AG10803 (cell line): ENCODE results near the gene HAUS7.

Source experiments
- DNase-seq: peaks from one replicate; pipeline ENCODE4 v3.0.0; 2010; ENCODE audit warnings: low read depth
- H3K4me3 ChIP-seq: 2 replicates; pipeline ENCODE4 v1.5.1; 2011; ENCODE audit warnings: mild to moderate bottlenecking, low read length, control low read depth
- CTCF ChIP-seq: conservative IDR thresholded peaks from 2 replicates; pipeline ENCODE4 v1.5.1; 2011; ENCODE audit warnings: mild to moderate bottlenecking, low read length, control low read depth, inconsistent platforms

The HAUS7 gene

DNA sequence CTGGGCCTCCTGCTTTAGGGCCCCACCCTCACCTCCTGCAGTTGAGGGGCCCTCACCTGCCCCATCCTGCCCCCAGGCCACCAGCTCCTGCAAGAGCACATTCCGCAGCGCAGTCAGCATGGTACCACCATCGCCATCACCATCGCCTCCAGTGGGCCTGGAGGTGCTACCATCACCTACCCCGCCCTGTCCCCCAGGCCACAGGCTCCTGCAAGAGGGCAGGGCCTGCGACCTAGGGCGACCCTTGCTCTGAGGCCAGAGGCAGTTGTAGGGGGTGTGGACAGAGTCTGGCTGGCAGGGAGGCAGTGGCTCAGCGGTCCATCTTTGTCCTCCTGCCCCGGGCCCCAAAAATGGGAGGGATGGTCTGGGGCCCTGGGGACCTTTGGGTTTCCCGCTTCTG is 3.9 kb upstream of the HAUS7 start:
- TF ChIP-seq CTCF = no peak
- H3K4me3 ChIP-seq = no peak overlapping the region
- DNase-seq = no peak

GRCh38 chrX:153473126-153473525 is 2.8 kb upstream of the HAUS7 start:
- no peak overlapping the region for H3K4me3 ChIP-seq
- TF ChIP-seq CTCF = no peak
- DNase-seq = no peak

- DNase-seq = peak; percentile 68
- no peak for TF ChIP-seq CTCF
- H3K4me3 ChIP-seq = no peak overlapping the region
Observed at GRCh38 chrX:153471663-153472280, 1.4 kb upstream of the HAUS7 start.

DNA sequence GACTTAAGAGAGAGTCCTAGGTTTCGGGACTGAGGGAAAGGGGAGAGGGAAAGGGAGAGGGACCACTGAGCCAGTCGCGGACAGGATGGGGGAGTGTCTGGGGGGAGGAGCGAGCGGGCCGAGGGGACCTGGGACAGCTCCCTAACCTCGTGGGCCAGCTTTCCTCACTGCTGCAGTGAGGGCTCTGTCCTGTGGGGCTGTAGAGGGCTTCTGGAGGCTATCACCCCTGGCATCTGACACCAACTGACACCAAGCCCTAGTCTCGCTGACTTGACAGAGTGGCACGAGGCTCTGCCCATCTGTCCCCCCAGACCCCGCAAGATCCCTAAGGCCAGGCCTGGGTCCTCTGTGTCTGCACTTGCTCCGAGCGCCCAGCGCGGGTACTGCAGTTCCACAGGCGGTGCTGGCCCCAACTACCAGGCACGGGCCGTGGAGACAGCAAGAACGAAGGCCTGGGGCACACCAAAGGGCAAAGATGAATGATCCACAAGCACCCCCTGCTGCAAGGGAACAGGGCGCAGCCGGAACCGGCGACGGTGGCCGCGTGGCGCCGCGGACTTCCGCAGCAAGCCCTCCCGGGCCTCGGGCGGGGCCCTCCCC is 465 bp downstream of the HAUS7 start:
- H3K4me3 ChIP-seq = peak overlapping the region; percentile 59
- DNase-seq = peak; percentile 21
- TF ChIP-seq CTCF = no peak; the same call in 1 of the 2 replicates

DNA sequence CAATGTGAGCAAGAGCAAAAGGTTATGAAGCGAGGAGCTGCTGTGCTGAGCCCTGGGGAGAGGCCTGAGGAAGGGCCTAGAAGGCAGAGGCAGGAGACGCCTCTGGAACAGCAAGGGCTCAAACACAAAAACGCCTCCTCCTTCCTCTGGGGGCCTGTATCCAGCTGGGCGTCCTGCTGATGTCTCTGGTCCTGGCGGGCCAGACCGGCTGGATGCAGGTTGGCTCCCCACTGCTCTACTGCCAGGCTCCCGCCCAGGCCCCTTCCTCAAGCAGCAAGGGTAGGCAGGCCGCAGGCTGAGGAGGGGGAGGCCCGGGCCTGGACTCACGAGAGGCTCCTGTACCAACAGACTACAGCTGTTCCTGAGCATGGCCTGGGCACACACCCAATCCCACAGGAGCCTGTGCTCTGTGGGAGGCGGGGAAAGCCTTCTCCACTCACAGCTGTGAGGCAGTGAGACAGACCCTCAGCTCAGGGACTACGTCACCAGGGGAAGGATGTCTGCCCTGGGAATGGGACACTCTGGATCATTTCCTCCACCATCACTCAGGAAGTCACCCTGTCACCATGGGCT is 2.3 kb downstream of the HAUS7 start:
- no peak for TF ChIP-seq CTCF
- DNase-seq = peak; percentile 13
- H3K4me3 ChIP-seq = no peak overlapping the region

- TF ChIP-seq CTCF = no peak
- DNase-seq = no peak
- H3K4me3 ChIP-seq = no peak overlapping the region
Observed at GRCh38 chrX:153465691-153466380, 4.5 kb downstream of the HAUS7 start.
